IMR-90 (cell line): ENCODE data around the gene TGM1. TPM values are rescaled to one million over a fixed set of nuclear protein-coding genes. Genes with fewer than 3 reads are reported as not detected.

Source experiments
- ATAC-seq: fragments of 200-7000 bp; cut with Tn5 transposase; 2 replicates; pipeline ENCODE4 v1.9.1; 2020; ENCODE audit warnings: low read depth, mild to moderate bottlenecking, moderate library complexity
- BruUV-seq: library from RNA; stranded (reverse); fragments of 400-500 nt; replicated peaks from 2 replicates; lab custom pipeline; 2021; lab: Mats Ljungman, UMichigan
- CTCF ChIA-PET: fragments of 300-600 bp; formaldehyde crosslinking; extraction: SDS; loops from one replicate; lab custom pipeline; 2021; ENCODE audit warnings: antibody characterized with exemption; lab: Yijun Ruan, JAX
- POLR2A ChIA-PET: fragments of 300-600 bp; sonication (Branson Sonifier 250); formaldehyde crosslinking; loops from one replicate; lab custom pipeline; 2022; ENCODE audit warnings: antibody characterized with exemption; ENCODE audit not compliant: unreplicated experiment; lab: Charles Lee
- DNase-seq: peaks from one replicate; pipeline ENCODE4 v3.0.0; 2013
- H2AFZ ChIP-seq: replicated peaks from 2 replicates; pipeline ENCODE3; 2013; ENCODE audit warnings: low read length, mild to moderate bottlenecking; ENCODE audit not compliant: poor library complexity
- H2AK5ac ChIP-seq: 2 replicates; pipeline ENCODE4 v1.6.1; 2013; ENCODE audit warnings: low read depth, low read length, inconsistent platforms
- H2AK9ac ChIP-seq: replicated peaks from 2 replicates; pipeline ENCODE3; 2013; ENCODE audit warnings: mild to moderate bottlenecking, low read depth, low read length, moderate library complexity; ENCODE audit not compliant: poor library complexity
- H2BK120ac ChIP-seq: 2 replicates; pipeline ENCODE4 v1.6.1; 2013; ENCODE audit warnings: low read depth, low read length, inconsistent platforms
- H2BK15ac ChIP-seq: 3 replicates; pipeline ENCODE4 v1.6.1; 2013; ENCODE audit warnings: low read depth, low read length, inconsistent platforms
- H2BK20ac ChIP-seq: 2 replicates; pipeline ENCODE4 v1.6.1; 2013; ENCODE audit warnings: low read depth, mild to moderate bottlenecking, inconsistent platforms, low read length, moderate library complexity
- H2BK5ac ChIP-seq: 2 replicates; pipeline ENCODE4 v1.6.1; 2013; ENCODE audit warnings: mild to moderate bottlenecking, low read depth, low read length, inconsistent platforms; ENCODE audit not compliant: poor library complexity, severe bottlenecking
- H3K14ac ChIP-seq: replicated peaks from 2 replicates; pipeline ENCODE4 v1.6.1; 2013; ENCODE audit warnings: low read depth, low read length, inconsistent platforms
- H3K18ac ChIP-seq: 2 replicates; pipeline ENCODE4 v1.6.1; 2013; ENCODE audit warnings: low read depth, low read length, control low read depth
- H3K23ac ChIP-seq: 2 replicates; pipeline ENCODE4 v1.6.1; 2013; ENCODE audit warnings: low read depth, low read length, inconsistent platforms
- H3K27ac ChIP-seq: 2 replicates; pipeline ENCODE4 v1.5.1; 2013; ENCODE audit warnings: mild to moderate bottlenecking, control low read depth, low read length; ENCODE audit not compliant: insufficient read depth
- H3K27me3 ChIP-seq: 2 replicates; pipeline ENCODE4 v1.6.1; 2013; ENCODE audit warnings: low read length; ENCODE audit not compliant: control insufficient read depth, insufficient read depth
- H3K36me3 ChIP-seq: 2 replicates; pipeline ENCODE4 v1.6.1; 2013; ENCODE audit warnings: low read length, mixed read lengths; ENCODE audit not compliant: control insufficient read depth, insufficient read depth
- H3K4ac ChIP-seq: 2 replicates; pipeline ENCODE4 v1.6.1; 2013; ENCODE audit warnings: low read depth, low read length, inconsistent platforms
- H3K4me1 ChIP-seq: 2 replicates; pipeline ENCODE4 v1.6.1; 2013; ENCODE audit warnings: low read length, mixed read lengths; ENCODE audit not compliant: control insufficient read depth, insufficient read depth
- H3K4me2 ChIP-seq: 2 replicates; pipeline ENCODE4 v1.6.1; 2013; ENCODE audit warnings: low read depth, mild to moderate bottlenecking, control low read depth, low read length, moderate library complexity
- H3K4me3 ChIP-seq: 2 replicates; pipeline ENCODE4 v1.5.1; 2013; ENCODE audit warnings: low read depth, mild to moderate bottlenecking, control low read depth, low read length, moderate library complexity; ENCODE audit not compliant: insufficient read depth
- H3K56ac ChIP-seq: 2 replicates; pipeline ENCODE4 v1.6.1; 2013; ENCODE audit warnings: low read length, inconsistent platforms; ENCODE audit not compliant: insufficient read depth; ENCODE audit errors: extremely low read depth
- H3K79me1 ChIP-seq, 2 experiments: 2 replicates each; pipeline ENCODE4 v1.6.1; 2013; ENCODE audit warnings: low read length in 2 of 2, inconsistent platforms in 1 of 2, low read depth in 1 of 2
- H3K9ac ChIP-seq: 2 replicates; pipeline ENCODE4 v1.6.1; 2013; ENCODE audit warnings: low read depth, low read length, control low read depth
- H3K9me1 ChIP-seq: 2 replicates; pipeline ENCODE4 v1.6.1; 2013; ENCODE audit warnings: low read length, inconsistent platforms; ENCODE audit not compliant: insufficient read depth
- H3K9me3 ChIP-seq: 2 replicates; pipeline ENCODE4 v1.6.1; 2013; ENCODE audit warnings: low read length; ENCODE audit not compliant: control insufficient read depth, insufficient read depth
- H4K20me1 ChIP-seq: 2 replicates; pipeline ENCODE4 v1.6.1; 2013; ENCODE audit warnings: low read length, inconsistent platforms; ENCODE audit not compliant: insufficient read depth
- H4K5ac ChIP-seq: 2 replicates; pipeline ENCODE4 v1.6.1; 2013; ENCODE audit warnings: mild to moderate bottlenecking, low read depth, low read length, control low read depth
- H4K8ac ChIP-seq, 2 experiments: 2 replicates each; pipeline ENCODE4 v1.6.1; 2013; ENCODE audit warnings: low read depth in 2 of 2, low read length in 2 of 2, control low read depth in 1 of 2, inconsistent platforms in 1 of 2
- H4K91ac ChIP-seq: 2 replicates; pipeline ENCODE4 v1.6.1; 2013; ENCODE audit warnings: low read depth, low read length, inconsistent platforms; ENCODE audit not compliant: insufficient read depth
- CEBPB ChIP-seq: IDR thresholded peaks from 2 replicates; pipeline ENCODE4 v1.6.1; 2012; ENCODE audit warnings: low read depth, low read length, improper control_type of control experiment
- CTCF ChIP-seq: conservative IDR thresholded peaks from 2 replicates; pipeline ENCODE4 v1.5.1; 2012; ENCODE audit warnings: mild to moderate bottlenecking, low read depth, low read length, improper control_type of control experiment
- ELK1 ChIP-seq: fragments of 150-350 bp; IDR thresholded peaks from 2 replicates; pipeline ENCODE4 v1.6.1; 2016; ENCODE audit warnings: low read depth, mild to moderate bottlenecking, low read length, moderate library complexity, borderline replicate concordance
- MXI1 ChIP-seq: IDR thresholded peaks from 2 replicates; pipeline ENCODE4 v1.6.1; 2012; ENCODE audit warnings: low read depth, mild to moderate bottlenecking, low read length, moderate library complexity, borderline replicate concordance
- RAD21 ChIP-seq: IDR thresholded peaks from 2 replicates; pipeline ENCODE4 v1.6.1; 2012; ENCODE audit warnings: low read length, improper control_type of control experiment
- RCOR1 ChIP-seq: IDR thresholded peaks from 2 replicates; pipeline ENCODE4 v1.6.1; 2012; ENCODE audit warnings: mild to moderate bottlenecking, low read length, improper control_type of control experiment; ENCODE audit not compliant: insufficient replicate concordance
- whole genome bisulfite sequencing, 2 experiments: methylation state at CpG; one replicate each; pipeline versions ENCODE4 v1.1.5 to v1.1.7; 2013; ENCODE audit warnings: missing lambda C conversion rate in 2 of 2; ENCODE audit not compliant: insufficient read length in 1 of 2; ENCODE audit errors: extremely low coverage in 2 of 2; 5-methylcytosine and 5-hydroxymethylcytosine counted together
- dilution Hi-C: fragments of 300-500 bp; cut with HindIII; formaldehyde crosslinking; loops from one replicate; pipeline ENCODE4 v1.14.3; 2018; ENCODE audit warnings: low sequenced_read_pairs; ENCODE audit not compliant: unreplicated experiment
- in situ Hi-C: fragments of 300-500 bp; cut with MboI; formaldehyde crosslinking; loops from 3 replicates; pipeline ENCODE4 v1.14.3; 2019; ENCODE audit warnings: low sequenced_read_pairs, inconsistent platforms, mixed read lengths
- intact Hi-C: fragments of 100-400 bp; cut with micrococcal nuclease; formaldehyde crosslinking; loops from 2 replicates; pipeline ENCODE4 v1.10.0; 2022
- polyA plus RNA-seq, 3 experiments: library from polyadenylated mRNA; depleted of rRNA; stranded (reverse); fragments of >200 nt; gene quantifications; 2 replicates each; pipeline ENCODE4 v1.2.3, GENCODE V29; 2012; ENCODE audit warnings: low replicate concordance in 1 of 3
- total RNA-seq: library from RNA; depleted of rRNA; stranded (reverse); fragments of >200 nt; gene quantifications from 2 replicates; pipeline ENCODE4 v1.2.3, GENCODE V29; 2012

The TGM1 gene
- total and polyA plus RNA-seq, 2 of the 4 experiments (the other 2 are of a cell fraction), result 0.72 to 3.3 TPM

- Histone ChIP-seq H3K27ac (no peak overlapping the region), H3K18ac (no peak overlapping the region), H4K20me1 (no peaks in the 10 kb centered on the region), H3K9me3 (no peaks in the 10 kb centered on the region), H3K4me3 (no peak overlapping the region), H3K4me2 (no peak overlapping the region), H2AK5ac (no peak overlapping the region), H3K23ac (no peak overlapping the region), H2BK5ac (no peak overlapping the region), H2AK9ac (no peak overlapping the region), H2BK120ac (no peak overlapping the region), H3K9me1 (no peaks in the 10 kb centered on the region; the same call in 1 of the 2 replicates), H4K5ac (no peak overlapping the region), H3K4me1 (no peaks in the 10 kb centered on the region; the same call in 1 of the 2 replicates), H3K4ac (no peak overlapping the region), H4K8ac (no peak overlapping the region), H3K9ac (no peak overlapping the region), H3K14ac (no peak overlapping the region), H4K91ac (no peak overlapping the region), H2BK15ac (no peak overlapping the region), H3K79me1 (peaks cover 3 to 15% of the 10 kb centered on the region in 2 experiments), H3K56ac (no peak overlapping the region), H2AFZ (no peak overlapping the region), H3K36me3 (no peaks in the 10 kb centered on the region), H2BK20ac (no peak overlapping the region), H3K27me3 (no peaks in the 10 kb centered on the region)
- intact Hi-C loops (no loop called here), in situ Hi-C loops (no loop called here), dilution Hi-C loops (no loop called here)
- TF ChIP-seq CTCF (peak; percentile 17; the same call in 1 of the 2 replicates), RAD21 (no peak), MXI1 (no peak), ELK1 (no peak), CEBPB (no peak), RCOR1 (no peak)
- ChIA-PET POLR2A (no interaction called here), CTCF (no interaction called here)
- BruUV-seq, result no TSS peak
- DNase-seq (no peak), ATAC-seq (peak; percentile 35; the same call in 1 of the 2 replicates)
- WGBS, 2 experiments, result no CpG with 5 or more reads among the region's 11 CpGs
These were observed 16.6 kb upstream of the TGM1 start for GRCh38 chr14:24279301-24280186.
